HFF-Myc (cell line): Measurements from ENCODE around the gene EEFSEC.

ENCODE experiments used
- DNase-seq: peaks from one replicate; pipeline ENCODE4 v3.0.0-alpha.2; 2011; ENCODE audit warnings: low read depth; ENCODE audit errors: extremely low read depth
- H3K4me3 ChIP-seq: replicated peaks from 2 replicates; pipeline ENCODE4 v1.5.1; 2011; ENCODE audit warnings: low read depth, mild to moderate bottlenecking, control low read depth, low read length
- TF ChIP-seq, protein P1 (sequence below): IDR thresholded peaks from 2 replicates; pipeline ENCODE4 v1.5.1; 2012; ENCODE audit warnings: mild to moderate bottlenecking, low read depth, low read length, control low read depth; ENCODE audit errors: missing control alignments

The EEFSEC gene

DNA sequence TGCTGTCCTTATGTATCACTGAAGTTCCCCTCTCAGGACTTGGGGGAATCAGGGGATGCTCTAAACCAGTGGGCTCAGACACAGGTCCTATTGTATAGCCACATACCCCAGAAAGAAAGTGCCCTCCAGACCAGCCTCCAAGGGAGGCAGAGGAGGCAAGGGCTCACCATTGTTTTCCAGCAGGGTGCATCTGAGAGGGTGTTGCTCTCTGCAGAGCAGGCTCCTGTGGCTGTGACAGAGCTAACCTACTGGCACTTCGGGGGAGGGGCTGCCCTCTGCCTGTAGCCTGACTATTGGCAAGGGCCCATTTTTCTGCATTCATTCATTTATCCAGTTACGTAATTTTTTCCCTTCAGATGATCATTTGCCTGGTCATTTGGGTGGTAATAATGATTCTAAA, 39.9 kb downstream of the EEFSEC start:
- TF ChIP-seq, protein P1, sequence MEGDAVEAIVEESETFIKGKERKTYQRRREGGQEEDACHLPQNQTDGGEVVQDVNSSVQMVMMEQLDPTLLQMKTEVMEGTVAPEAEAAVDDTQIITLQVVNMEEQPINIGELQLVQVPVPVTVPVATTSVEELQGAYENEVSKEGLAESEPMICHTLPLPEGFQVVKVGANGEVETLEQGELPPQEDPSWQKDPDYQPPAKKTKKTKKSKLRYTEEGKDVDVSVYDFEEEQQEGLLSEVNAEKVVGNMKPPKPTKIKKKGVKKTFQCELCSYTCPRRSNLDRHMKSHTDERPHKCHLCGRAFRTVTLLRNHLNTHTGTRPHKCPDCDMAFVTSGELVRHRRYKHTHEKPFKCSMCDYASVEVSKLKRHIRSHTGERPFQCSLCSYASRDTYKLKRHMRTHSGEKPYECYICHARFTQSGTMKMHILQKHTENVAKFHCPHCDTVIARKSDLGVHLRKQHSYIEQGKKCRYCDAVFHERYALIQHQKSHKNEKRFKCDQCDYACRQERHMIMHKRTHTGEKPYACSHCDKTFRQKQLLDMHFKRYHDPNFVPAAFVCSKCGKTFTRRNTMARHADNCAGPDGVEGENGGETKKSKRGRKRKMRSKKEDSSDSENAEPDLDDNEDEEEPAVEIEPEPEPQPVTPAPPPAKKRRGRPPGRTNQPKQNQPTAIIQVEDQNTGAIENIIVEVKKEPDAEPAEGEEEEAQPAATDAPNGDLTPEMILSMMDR, result no peak
- no peak overlapping the region for H3K4me3 ChIP-seq
- DNase-seq, result no peak

DNA sequence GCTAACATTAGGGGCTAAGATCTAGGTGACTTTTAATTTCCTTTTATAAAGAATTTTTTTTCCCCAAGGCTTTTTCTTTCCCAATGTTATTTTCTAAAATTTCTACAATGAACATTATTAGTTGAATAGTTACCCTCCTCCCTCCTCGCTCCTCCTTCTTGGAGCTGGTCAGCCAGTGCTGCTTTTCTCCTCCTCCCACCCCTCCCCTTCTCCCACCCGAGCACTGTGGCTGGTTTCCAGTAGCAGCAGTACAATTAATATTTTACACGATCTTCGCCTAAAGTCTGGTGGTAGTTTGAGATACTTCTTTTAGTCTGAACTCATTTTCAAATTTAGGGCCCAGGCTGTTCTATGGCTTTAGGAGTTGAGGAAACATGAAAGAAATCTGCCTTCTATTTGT, 41.6 kb downstream of the EEFSEC start:
- TF ChIP-seq, protein P1, result no peak
- H3K4me3 ChIP-seq, result no peak overlapping the region
- DNase-seq, result no peak

DNA sequence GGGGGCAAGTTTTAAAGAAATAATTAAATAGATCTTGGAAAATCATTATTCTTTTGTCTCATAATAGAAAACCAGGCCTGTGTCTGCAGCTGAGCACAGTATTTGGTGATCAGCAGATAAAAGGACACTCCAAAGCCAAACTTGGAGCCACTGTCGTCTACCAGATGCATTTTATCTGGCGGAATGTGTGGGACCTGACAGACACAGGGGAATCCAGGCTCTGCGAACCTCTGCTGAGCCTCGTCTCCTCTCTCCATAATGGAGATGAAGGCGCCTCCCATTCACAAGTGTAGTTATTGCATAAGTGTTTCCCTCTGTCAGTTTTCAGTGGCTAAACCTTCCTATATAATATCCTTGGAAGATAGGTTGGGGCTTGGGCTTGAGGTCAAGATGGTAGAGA, 42.1 kb downstream of the EEFSEC start:
- DNase-seq, result no peak
- H3K4me3 ChIP-seq, result no peak overlapping the region
- TF ChIP-seq, protein P1, result no peak

DNA sequence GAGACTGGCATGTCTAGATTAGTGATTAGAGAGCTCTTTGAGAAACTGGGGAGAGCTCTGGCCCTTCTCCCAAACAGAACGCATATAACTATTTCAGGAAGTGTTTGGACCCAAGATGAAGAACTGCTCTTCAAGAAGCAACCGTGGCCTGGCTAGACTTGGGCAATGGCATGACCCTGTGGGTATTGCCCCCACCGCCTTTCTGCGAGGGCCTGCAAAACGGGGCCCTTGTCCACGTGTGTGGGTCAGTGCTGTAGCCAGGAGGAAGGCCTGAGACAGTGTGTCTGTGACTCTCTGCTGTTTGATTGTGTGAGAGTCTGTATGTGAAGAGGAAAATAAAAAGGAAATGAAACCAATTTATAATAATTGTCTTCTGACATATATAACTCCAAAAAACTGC, 42.5 kb downstream of the EEFSEC start:
- no peak overlapping the region for H3K4me3 ChIP-seq
- TF ChIP-seq, protein P1, result no peak
- DNase-seq, result no peak

DNA sequence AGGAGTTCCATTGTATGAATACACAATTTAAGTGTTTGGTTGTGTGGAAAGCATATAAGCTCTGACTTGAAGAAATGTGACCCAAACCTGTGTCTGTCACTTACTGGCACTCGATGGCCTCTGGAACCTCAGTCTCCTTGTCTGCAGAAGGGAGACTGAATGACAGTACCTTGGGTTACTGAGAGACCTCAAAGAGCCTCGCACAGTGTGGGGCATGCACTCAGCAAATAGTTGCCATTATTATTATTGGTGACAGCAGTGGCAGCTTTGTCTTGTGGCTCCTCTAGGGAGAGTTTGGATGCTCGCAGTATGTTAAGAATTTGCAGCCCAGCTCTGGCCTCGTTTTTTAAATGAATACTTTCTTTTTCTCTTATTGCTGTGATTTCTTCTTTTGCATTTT, 43.4 kb downstream of the EEFSEC start:
- no peak for DNase-seq
- TF ChIP-seq, protein P1, result no peak

DNA sequence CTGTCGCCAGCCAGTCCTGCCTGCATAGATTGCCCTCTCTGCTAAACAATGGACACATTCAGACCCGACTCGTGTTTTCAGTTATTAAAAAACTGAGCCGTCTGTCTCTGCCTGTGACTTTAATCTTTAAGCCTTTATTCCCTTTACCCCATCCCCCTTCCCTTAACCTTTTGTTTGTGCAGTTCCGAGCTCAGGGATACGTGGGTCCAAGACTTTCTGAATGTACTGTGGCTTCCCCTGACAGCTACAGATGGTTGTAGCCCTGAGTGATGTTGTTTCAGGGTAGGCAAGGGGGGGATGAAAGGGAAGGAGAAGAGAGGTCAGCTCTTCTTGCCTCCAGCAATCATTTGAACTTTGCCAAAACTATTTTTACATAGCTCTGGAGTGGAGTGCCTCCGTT, 44.6 kb downstream of the EEFSEC start:
- TF ChIP-seq, protein P1, result no peak
- no peak overlapping the region for H3K4me3 ChIP-seq
- DNase-seq, result no peak

More for the DNA sequence above, 43.4 kb downstream of the EEFSEC start:
- no peak overlapping the region for H3K4me3 ChIP-seq

DNA sequence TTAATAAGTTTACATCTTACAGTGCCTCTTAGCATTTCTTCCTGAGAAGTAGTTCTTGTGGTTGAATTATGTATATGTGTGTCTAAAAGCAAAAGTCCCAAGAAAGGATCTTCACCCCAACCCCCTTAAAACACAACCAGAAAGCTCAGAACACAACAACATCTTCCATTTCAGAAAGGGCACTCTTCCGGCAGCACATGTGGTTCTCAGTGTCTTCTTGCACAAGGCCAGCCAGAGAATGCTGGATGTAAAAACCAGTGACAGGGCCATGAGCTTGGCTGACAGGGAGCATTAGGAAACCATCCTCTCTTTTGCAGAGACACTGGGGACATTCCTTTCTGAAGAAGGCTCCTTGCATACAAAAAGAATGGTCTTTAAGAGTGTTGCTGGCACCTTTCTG, 45.0 kb downstream of the EEFSEC start:
- H3K4me3 ChIP-seq, result no peak overlapping the region
- DNase-seq, result no peak
- TF ChIP-seq, protein P1, result no peak
